Common myeloid progenitor, CD34-positive (primary cell): ENCODE data around the gene GLYATL2.

ENCODE experiments used
- CTCF ChIA-PET: fragments of 350-600 bp; sonication (Branson Sonifier 250); formaldehyde crosslinking; loops from one replicate; lab custom pipeline; 2021; ENCODE audit warnings: antibody characterized with exemption; lab: Charles Lee
- POLR2A ChIA-PET: fragments of 350-600 bp; sonication (Branson Sonifier 250); formaldehyde crosslinking; loops from one replicate; lab custom pipeline; 2021; ENCODE audit warnings: antibody characterized with exemption; lab: Charles Lee
- DNase-seq, 3 donors: peaks; one replicate each; pipeline versions ENCODE4 v3.0.0 to v3.0.0-alpha.2; 2013
- H3K27ac ChIP-seq, 2 experiments: 1 replicate in 1 of 2; 2 replicates in 1 of 2; pipeline ENCODE4 v1.7.0; 2013; ENCODE audit warnings: inconsistent platforms in 2 of 2, low read length in 2 of 2, mild to moderate bottlenecking in 2 of 2, low read depth in 1 of 2, moderate library complexity in 1 of 2; ENCODE audit not compliant: severe bottlenecking in 2 of 2, insufficient read depth in 1 of 2, poor library complexity in 1 of 2
- H3K27me3 ChIP-seq, 5 experiments: replicated peaks in 2 of 5; 1 replicate in 3 of 5; 2 replicates in 2 of 5; pipeline versions ENCODE4 v1.6.1 to v1.7.0; 2013; ENCODE audit warnings: low read length in 4 of 5, mild to moderate bottlenecking in 2 of 5, moderate library complexity in 2 of 5, inconsistent platforms in 1 of 5; ENCODE audit not compliant: insufficient read depth in 5 of 5, control insufficient read depth in 4 of 5
- H3K36me3 ChIP-seq, 4 experiments: 1 replicate in 2 of 4; 2 replicates in 2 of 4; pipeline versions ENCODE4 v1.6.1 to v1.7.0; 2013; ENCODE audit warnings: low read length in 3 of 4, control low read depth in 1 of 4, mild to moderate bottlenecking in 1 of 4; ENCODE audit not compliant: control insufficient read depth in 4 of 4, insufficient read depth in 4 of 4
- H3K4me1 ChIP-seq, 4 experiments: 1 replicate in 3 of 4; 2 replicates in 1 of 4; pipeline versions ENCODE4 v1.6.1 to v1.7.1; 2013; ENCODE audit warnings: low read length in 3 of 4, mild to moderate bottlenecking in 3 of 4, control low read depth in 1 of 4, inconsistent platforms in 1 of 4, moderate library complexity in 1 of 4; ENCODE audit not compliant: control insufficient read depth in 4 of 4, insufficient read depth in 4 of 4; ENCODE audit errors: control extremely low read depth in 1 of 4
- H3K4me3 ChIP-seq, 7 experiments: 1 replicate in 4 of 7; 2 replicates in 3 of 7; pipeline versions ENCODE4 v1.5.1 to v1.7.0; 2013; ENCODE audit warnings: mild to moderate bottlenecking in 7 of 7, low read length in 6 of 7, moderate library complexity in 6 of 7, inconsistent platforms in 2 of 7, low read depth in 2 of 7, control low read depth in 1 of 7; ENCODE audit not compliant: insufficient read depth in 4 of 7, control insufficient read depth in 1 of 7; ENCODE audit errors: extremely low read depth in 1 of 7
- H3K9me3 ChIP-seq, 5 experiments: 1 replicate in 4 of 5; 2 replicates in 1 of 5; pipeline versions ENCODE4 v1.6.1 to v1.7.1; 2013; ENCODE audit warnings: low read length in 4 of 5, mild to moderate bottlenecking in 2 of 5, inconsistent platforms in 1 of 5, low read depth in 1 of 5, moderate library complexity in 1 of 5; ENCODE audit not compliant: control insufficient read depth in 4 of 5, insufficient read depth in 2 of 5; ENCODE audit errors: control extremely low read depth in 1 of 5
- WGBS: methylation state at CpG from one replicate; pipeline ENCODE4 v1.1.5; 2013; ENCODE audit not compliant: insufficient coverage; 5-methylcytosine and 5-hydroxymethylcytosine counted together

The GLYATL2 gene

GRCh38 chr11:58832056-58832645, 12.4 kb downstream of the GLYATL2 start:
- peaks cover 0 to 13% (median 0%) of the 10 kb centered on the region in 4 experiments for H3K4me1 ChIP-seq
- no CpG with 5 or more reads among the region's 1 CpG for WGBS
- ChIA-PET POLR2A (no interaction called here), CTCF (interaction anchor here (0.9 to 2.3 kb wide), 2 partner anchors 19 to 69 kb away, joined by 3 to 5 read pairs; no protein-coding TSS in a partner anchor)
- H3K36me3 ChIP-seq = no peaks in the 10 kb centered on the region
- DNase-seq = peak; percentile 17 to 65 (median 49)
- peaks cover 0 to 3% (median 0%) of the 10 kb centered on the region in 5 experiments for H3K9me3 ChIP-seq
- H3K27me3 ChIP-seq = no peaks in the 10 kb centered on the region
- H3K27ac ChIP-seq = no peak overlapping the region
- H3K4me3 ChIP-seq = no peak overlapping the region

GRCh38 chr11:58830673-58831301, 13.7 kb downstream of the GLYATL2 start:
- ChIA-PET CTCF (interaction anchor here (1.7 to 2.3 kb wide), 2 partner anchors 14 to 70 kb away, joined by 5 to 6 read pairs; partner anchors contain the start of gene GLYATL2), POLR2A (no interaction called here)
- Histone ChIP-seq H3K27ac (no peak overlapping the region), H3K36me3 (no peaks in the 10 kb centered on the region), H3K4me1 (peaks cover 0 to 13% (median 0%) of the 10 kb centered on the region in 4 experiments), H3K4me3 (peak overlapping the region in 4 of 7 experiments; percentile 7 to 57 (median 34)), H3K27me3 (no peaks in the 10 kb centered on the region), H3K9me3 (peaks cover 0 to 6% (median 2%) of the 10 kb centered on the region in 5 experiments)
- DNase-seq = peak in 2 of 3 donors; percentile 50 to 73
- 37% methylated on average over 15 of the region's 31 CpGs for WGBS

GRCh38 chr11:58829786-58830185, 14.7 kb downstream of the GLYATL2 start:
- POLR2A ChIA-PET = no interaction called here
- CTCF ChIA-PET = interaction anchor here (1.0 to 1.7 kb wide), 2 partner anchors 15 to 71 kb away, joined by 4 to 6 read pairs; partner anchors contain the start of gene GLYATL2
- H3K36me3 ChIP-seq = no peaks in the 10 kb centered on the region

GRCh38 chr11:58813693-58814092, 30.8 kb downstream of the GLYATL2 start:
- Histone ChIP-seq H3K27ac (no peak overlapping the region), H3K9me3 (peaks cover 0 to 23% (median 3%) of the 10 kb centered on the region in 5 experiments), H3K36me3 (no peaks in the 10 kb centered on the region), H3K27me3 (no peaks in the 10 kb centered on the region), H3K4me1 (no peaks in the 10 kb centered on the region), H3K4me3 (no peak overlapping the region)
- DNase-seq = peak in 2 of 3 donors; percentile 34 to 45
- ChIA-PET POLR2A (no interaction called here), CTCF (interaction anchor here (1.2 kb wide), 1 partner anchor 19 kb away, joined by 3 read pairs; no protein-coding TSS in a partner anchor)
- WGBS = no CpG with 5 or more reads among the region's 1 CpG

More at GRCh38 chr11:58829786-58830185, 14.7 kb downstream of the GLYATL2 start:
- peaks cover 0 to 6% (median 2%) of the 10 kb centered on the region in 5 experiments for H3K9me3 ChIP-seq
- H3K27ac ChIP-seq = no peak overlapping the region
- H3K4me1 ChIP-seq = peaks cover 0 to 13% (median 0%) of the 10 kb centered on the region in 4 experiments
- DNase-seq = peak; percentile 43 to 90 (median 83)
- no peaks in the 10 kb centered on the region for H3K27me3 ChIP-seq
- H3K4me3 ChIP-seq = no peak overlapping the region

DNA sequence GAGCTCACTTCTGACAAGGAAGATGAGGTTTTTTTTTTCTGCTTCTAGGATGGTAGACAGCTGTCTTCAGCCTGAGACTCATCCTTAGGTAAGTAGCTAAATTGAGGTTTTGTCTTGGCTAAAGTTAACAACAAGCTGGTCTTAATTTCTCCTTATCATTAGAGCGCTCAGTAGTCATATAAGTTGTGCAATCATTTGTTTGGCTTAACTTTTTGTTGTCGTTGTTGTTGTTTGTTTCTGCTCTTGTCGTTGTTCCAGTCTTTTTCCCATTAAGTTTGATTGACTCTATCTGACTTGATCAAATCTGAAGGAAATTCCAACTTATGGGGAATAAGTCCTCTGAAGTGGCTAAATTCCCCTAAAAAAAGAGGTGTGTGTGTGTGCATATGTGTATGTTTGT, 33.0 kb downstream of the GLYATL2 start:
- CTCF ChIA-PET = no interaction called here
- Histone ChIP-seq H3K36me3 (no peaks in the 10 kb centered on the region), H3K4me1 (no peaks in the 10 kb centered on the region), H3K27me3 (no peaks in the 10 kb centered on the region), H3K27ac (no peak overlapping the region), H3K9me3 (peaks cover 0 to 23% (median 3%) of the 10 kb centered on the region in 5 experiments), H3K4me3 (no peak overlapping the region)
- WGBS = no CpG with 5 or more reads among the region's 3 CpGs
- POLR2A ChIA-PET = no interaction called here
- DNase-seq = no peak

- CTCF ChIA-PET = interaction anchor here (1.2 kb wide), 1 partner anchor 18 kb away, joined by 4 read pairs; no protein-coding TSS in a partner anchor
- POLR2A ChIA-PET = no interaction called here
- H3K27ac ChIP-seq = no peak overlapping the region
Observed at GRCh38 chr11:58807343-58807742, 37.2 kb downstream of the GLYATL2 start.

GRCh38 chr11:58805065-58805464, 39.4 kb downstream of the GLYATL2 start:
- Histone ChIP-seq H3K4me3 (no peak overlapping the region), H3K9me3 (peaks cover 0 to 3% (median 0%) of the 10 kb centered on the region in 5 experiments), H3K27me3 (no peaks in the 10 kb centered on the region), H3K4me1 (no peaks in the 10 kb centered on the region), H3K27ac (no peak overlapping the region), H3K36me3 (no peaks in the 10 kb centered on the region)
- WGBS = no CpG with 5 or more reads among the region's 1 CpG
- ChIA-PET POLR2A (no interaction called here), CTCF (no interaction called here)
- DNase-seq = no peak

More at GRCh38 chr11:58807343-58807742, 37.2 kb downstream of the GLYATL2 start:
- Histone ChIP-seq H3K27me3 (no peaks in the 10 kb centered on the region), H3K9me3 (peaks cover 0 to 2% (median 0%) of the 10 kb centered on the region in 5 experiments), H3K36me3 (no peaks in the 10 kb centered on the region), H3K4me3 (no peak overlapping the region), H3K4me1 (no peaks in the 10 kb centered on the region)
- WGBS = 100% methylated on average over 2 of the region's 2 CpGs
- DNase-seq = no peak
